HepG2 (cell line): Measurements from ENCODE around the gene CPZ. TPM values are rescaled to one million over a fixed set of nuclear protein-coding genes. Genes with fewer than 3 reads are reported as not detected.

Experiments
- ATAC-seq: fragments of 200-7000 bp; cut with Tn5 transposase; 3 replicates; pipeline ENCODE4 v1.9.1; 2020; ENCODE audit warnings: mild to moderate bottlenecking, moderate library complexity
- BruUV-seq: library from RNA; stranded (reverse); fragments of 400-500 nt; replicated peaks from 2 replicates; lab custom pipeline; 2021; lab: Mats Ljungman, UMichigan
- CTCF ChIA-PET: fragments of 300-600 bp; formaldehyde crosslinking; extraction: SDS; loops from one replicate; lab custom pipeline; 2021; ENCODE audit warnings: low total read pairs, inconsistent platforms, low intra/inter-chr PET ratio; lab: Yijun Ruan, JAX
- POLR2A ChIA-PET: fragments of 350-600 bp; sonication (Branson Sonifier 250); formaldehyde crosslinking; loops from one replicate; lab custom pipeline; 2020; ENCODE audit warnings: antibody characterized with exemption, inconsistent platforms; lab: Yijun Ruan, JAX
- DNase-seq: peaks from one replicate; pipeline ENCODE4 v3.0.0-alpha.2; 2015; ENCODE audit warnings: low spot score
- FAIRE-seq: peaks from 3 replicates; lab custom pipeline; 2011; peaks lifted over from hg19 to GRCh38; lab: Jason Lieb, UNC
- H2AFZ ChIP-seq: one replicate; pipeline ENCODE4 v1.6.1; 2011; ENCODE audit warnings: low read length, inconsistent platforms
- H3K27ac ChIP-seq: fragments of 300-600 bp; 3 replicates; pipeline ENCODE4 v1.8.0; 2011; ENCODE audit warnings: mixed run types, mild to moderate bottlenecking, mixed read lengths, low read length, inconsistent platforms; ENCODE audit not compliant: insufficient read depth; ENCODE audit errors: extremely low read length
- H3K27me3 ChIP-seq, 2 experiments: fragments of 200-600 bp in 1 of 2; 2 replicates in 1 of 2; 3 replicates in 1 of 2; pipeline versions ENCODE4 v1.6.0 to v1.8.0; 2011; ENCODE audit warnings: low read length in 2 of 2, mild to moderate bottlenecking in 2 of 2, moderate library complexity in 2 of 2, inconsistent platforms in 1 of 2; ENCODE audit not compliant: insufficient read depth in 2 of 2, control insufficient read depth in 1 of 2
- H3K36me3 ChIP-seq, 2 experiments: fragments of 200-600 bp in 1 of 2; replicated peaks in 1 of 2; 2 replicates in 1 of 2; 3 replicates in 1 of 2; pipeline versions ENCODE4 v1.5.1 to v1.8.0; 2011; ENCODE audit warnings: low read length in 2 of 2, inconsistent platforms in 1 of 2; ENCODE audit not compliant: insufficient read depth in 2 of 2, control insufficient read depth in 1 of 2
- H3K4me1 ChIP-seq: 2 replicates; pipeline ENCODE4 v1.5.1; 2012; ENCODE audit warnings: low read length, inconsistent platforms; ENCODE audit not compliant: insufficient read depth
- H3K4me2 ChIP-seq: 2 replicates; pipeline ENCODE4 v1.6.0; 2011; ENCODE audit warnings: low read depth, low read length, inconsistent platforms
- H3K4me3 ChIP-seq, 3 experiments: fragments of 200-600 bp in 1 of 3; sonication (generic), shearing (Covaris generic) in 1 of 3; replicated peaks in 1 of 3; 2 replicates each; pipeline ENCODE4 v1.5.1; 2011 to 2016; ENCODE audit warnings: low read length in 3 of 3, inconsistent platforms in 2 of 3, low read depth in 2 of 3, mild to moderate bottlenecking in 2 of 3, control low read depth in 1 of 3, mixed read lengths in 1 of 3; ENCODE audit not compliant: insufficient read depth in 1 of 3
- H3K79me2 ChIP-seq: one replicate; pipeline ENCODE4 v1.6.1; 2011; ENCODE audit warnings: low read length, inconsistent platforms; ENCODE audit not compliant: insufficient read depth
- H3K9ac ChIP-seq: 2 replicates; pipeline ENCODE4 v1.6.0; 2011; ENCODE audit warnings: mild to moderate bottlenecking, low read depth, low read length, inconsistent platforms; ENCODE audit not compliant: insufficient read depth
- H3K9me3 ChIP-seq: 2 replicates; pipeline ENCODE4 v1.5.1; 2012; ENCODE audit warnings: mild to moderate bottlenecking, low read length
- H4K20me1 ChIP-seq: 2 replicates; pipeline ENCODE4 v1.6.0; 2011; ENCODE audit warnings: inconsistent platforms, mild to moderate bottlenecking, low read length, moderate library complexity; ENCODE audit not compliant: insufficient read depth
- CREM ChIP-seq, 2 experiments: sonication (generic) in 1 of 2; formaldehyde crosslinking in 1 of 2; IDR thresholded peaks; 2 replicates each; pipeline versions ENCODE4 v1.4.0 to v1.6.1; 2016 to 2020; ENCODE audit warnings: antibody characterized with exemption in 1 of 2, mild to moderate bottlenecking in 1 of 2, missing genetic modification reagents in 1 of 2
- IRF2 ChIP-seq: IDR thresholded peaks from 2 replicates; pipeline ENCODE4 v1.6.1; 2018; ENCODE audit warnings: missing genetic modification reagents, missing compliant biosample characterization
- PCBP1 ChIP-seq: fragments of 200-400 bp; formaldehyde crosslinking; IDR thresholded peaks from 2 replicates; pipeline ENCODE4 v1.6.1; 2017; ENCODE audit warnings: mild to moderate bottlenecking, low read depth, low read length, borderline replicate concordance
- POLR2G ChIP-seq: fragments of 200-400 bp; formaldehyde crosslinking; IDR thresholded peaks from 2 replicates; pipeline ENCODE4 v1.6.1; 2018; ENCODE audit warnings: mild to moderate bottlenecking, low read depth, low read length, moderate library complexity
- SMAD3 ChIP-seq: sonication (generic); formaldehyde crosslinking; IDR thresholded peaks from 2 replicates; pipeline ENCODE4 v1.4.0; 2020; ENCODE audit warnings: missing genetic modification reagents
- ZNF34 ChIP-seq: sonication (generic); formaldehyde crosslinking; IDR thresholded peaks from 2 replicates; pipeline ENCODE4 v1.4.0; 2020; ENCODE audit warnings: mild to moderate bottlenecking, missing genetic modification reagents, borderline replicate concordance
- ZNF501 ChIP-seq: sonication (generic); formaldehyde crosslinking; IDR thresholded peaks from 2 replicates; pipeline ENCODE4 v1.5.1; 2020; ENCODE audit warnings: mild to moderate bottlenecking, moderate library complexity, missing genetic modification reagents
- ZNF652 ChIP-seq: IDR thresholded peaks from 2 replicates; pipeline ENCODE4 v1.6.1; 2016; ENCODE audit warnings: low read depth, borderline replicate concordance
- ZSCAN12 ChIP-seq: sonication (generic); formaldehyde crosslinking; IDR thresholded peaks from 2 replicates; pipeline ENCODE4 v1.9.0; 2021; ENCODE audit warnings: mild to moderate bottlenecking, missing genetic modification reagents
- WGBS: methylation state at CpG from one replicate; pipeline ENCODE4 v1.1.6; 2017; ENCODE audit warnings: low lambda C conversion rate; 5-methylcytosine and 5-hydroxymethylcytosine counted together
- in situ Hi-C: cut with HindIII; loops from 2 replicates; pipeline ENCODE4 v1.10.0; 2017; ENCODE audit warnings: low pct_unique_long_range_greater_than_20kb; ENCODE audit not compliant: extremely low pct_ligation_motif_present
- intact Hi-C: fragments of 100-400 bp; cut with micrococcal nuclease; formaldehyde crosslinking; loops from one replicate; pipeline ENCODE4 v1.10.0; 2022; ENCODE audit not compliant: unreplicated experiment
- polyA plus RNA-seq, 8 experiments: library from polyadenylated mRNA; depleted of rRNA in 3 of 8; stranded (reverse) in 7 of 8; unstranded in 1 of 8; fragments of >200 nt; fragmentation: Illumina TruSeq in 4 of 8; extraction: Trizol in 4 of 8; gene quantifications; 2 replicates each; pipeline versions ENCODE4 v1.2.1 to v1.2.3, GENCODE V29; 2011 to 2016; ENCODE audit warnings: low read depth in 4 of 8, missing spikeins in 1 of 8, mixed read lengths in 1 of 8; ENCODE audit not compliant: insufficient read depth in 1 of 8
- total RNA-seq, 5 experiments: library from RNA; depleted of rRNA; stranded (reverse); fragments of >200 nt; fragmentation: Illumina TruSeq; extraction: Trizol; gene quantifications; 2 replicates each; pipeline ENCODE4 v1.2.3, GENCODE V29; 2016; ENCODE audit warnings: low read depth in 1 of 5
- TF ChIP-seq, protein P1 (sequence below): sonication (generic); formaldehyde crosslinking; IDR thresholded peaks from 2 replicates; pipeline ENCODE4 v1.4.0; 2020; ENCODE audit warnings: missing genetic modification reagents, borderline replicate concordance

The CPZ gene
- total and polyA plus RNA-seq, 2 of the 13 experiments (the other 11 are each of a cell fraction or from before 2014, with no cell fraction given): 0.58 to 0.61 TPM

DNA sequence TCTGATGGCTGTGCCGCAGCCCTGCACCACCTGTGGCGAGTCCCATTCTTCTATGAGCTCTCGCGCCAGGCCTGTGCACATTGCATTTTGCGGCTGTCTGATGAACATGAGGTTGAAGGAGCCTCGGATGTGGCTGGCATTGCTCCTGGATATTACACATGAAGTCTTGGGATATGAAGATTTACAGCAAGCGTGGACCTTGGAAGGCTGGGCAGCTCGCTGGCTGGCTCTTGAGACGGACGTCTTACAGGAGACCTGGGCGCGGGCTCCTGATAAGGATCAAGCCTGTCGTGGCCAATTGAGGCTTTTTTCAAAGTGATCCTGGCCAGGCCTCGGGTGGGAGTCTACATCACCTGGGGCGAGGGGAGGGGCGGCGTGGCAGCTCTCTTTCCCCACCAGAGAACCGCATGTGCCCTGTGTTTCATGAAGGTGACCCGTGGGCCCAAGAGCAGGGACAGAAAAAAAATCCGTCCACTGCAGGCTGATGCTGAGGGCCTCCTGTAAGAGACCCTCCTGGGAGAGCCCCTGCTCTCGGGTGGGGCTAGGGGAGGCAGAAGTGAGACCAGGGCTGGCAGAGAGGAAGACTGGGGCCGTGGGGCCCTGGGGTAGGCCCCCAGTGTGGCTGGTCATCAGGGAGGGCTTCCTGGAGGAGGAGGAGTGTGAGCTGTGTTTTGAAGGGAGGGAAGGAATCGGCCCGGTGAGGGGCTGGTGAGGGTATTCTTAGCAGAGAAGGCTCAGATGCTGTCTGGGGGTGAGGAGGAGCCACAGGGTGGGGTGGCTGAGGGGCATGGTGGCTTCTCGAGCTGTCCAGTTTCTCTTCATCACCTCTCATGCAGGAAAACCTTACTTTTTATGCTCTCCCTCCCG is 23.6 kb downstream of the CPZ start:
- H3K4me2 ChIP-seq: no peak overlapping the region
- WGBS: 48% methylated on average over 14 of the region's 26 CpGs
- peaks cover 14 to 76% of the 10 kb centered on the region in 2 experiments for H3K27me3 ChIP-seq
- H3K4me3 ChIP-seq: no peak overlapping the region
- ChIA-PET CTCF (no interaction called here), POLR2A (no interaction called here)
- H2AFZ ChIP-seq: no peak overlapping the region
- H4K20me1 ChIP-seq: no peaks in the 10 kb centered on the region
- no peak overlapping the region for H3K27ac ChIP-seq
- in situ Hi-C loops: no loop called here
- no peak for ATAC-seq
- H3K4me1 ChIP-seq: no peaks in the 10 kb centered on the region
- no peak overlapping the region for H3K9ac ChIP-seq
- no peak for DNase-seq
- no peaks in the 10 kb centered on the region for H3K79me2 ChIP-seq
- no peak for TF ChIP-seq CREM (IDR thresholded peaks at IDR 0.05)
- no peak for TF ChIP-seq CREM (CRISPR knock-in tag; IDR thresholded peaks at IDR 0.05)
- TF ChIP-seq ZNF652 (CRISPR knock-in tag): no peak
- no peak for TF ChIP-seq PCBP1
- TF ChIP-seq IRF2: no peak
- no peak for TF ChIP-seq POLR2G
- TF ChIP-seq ZSCAN12 (CRISPR knock-in tag): no peak
- no peak for TF ChIP-seq ZNF501 (CRISPR knock-in tag)
- TF ChIP-seq, protein P1, sequence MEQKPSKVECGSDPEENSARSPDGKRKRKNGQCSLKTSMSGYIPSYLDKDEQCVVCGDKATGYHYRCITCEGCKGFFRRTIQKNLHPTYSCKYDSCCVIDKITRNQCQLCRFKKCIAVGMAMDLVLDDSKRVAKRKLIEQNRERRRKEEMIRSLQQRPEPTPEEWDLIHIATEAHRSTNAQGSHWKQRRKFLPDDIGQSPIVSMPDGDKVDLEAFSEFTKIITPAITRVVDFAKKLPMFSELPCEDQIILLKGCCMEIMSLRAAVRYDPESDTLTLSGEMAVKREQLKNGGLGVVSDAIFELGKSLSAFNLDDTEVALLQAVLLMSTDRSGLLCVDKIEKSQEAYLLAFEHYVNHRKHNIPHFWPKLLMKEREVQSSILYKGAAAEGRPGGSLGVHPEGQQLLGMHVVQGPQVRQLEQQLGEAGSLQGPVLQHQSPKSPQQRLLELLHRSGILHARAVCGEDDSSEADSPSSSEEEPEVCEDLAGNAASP: no peak
- TF ChIP-seq ZNF34: no peak
- no peak for TF ChIP-seq SMAD3
- TF ChIP-seq, all 625 proteins: peak for 0
- Histone ChIP-seq H3K36me3 (no peaks in the 10 kb centered on the region), H3K9me3 (no peaks in the 10 kb centered on the region)
- BruUV-seq: no TSS peak
- intact Hi-C loops: no loop called here
- no peak for FAIRE-seq
